ENCODE data around the gene KCNH2.
"Not testable (repeated sequence)": the region's sequence is repeated elsewhere in the genome, so short reads cannot be mapped to it uniquely, and the experiment has no call there.

Gene KCNH2

DNA sequence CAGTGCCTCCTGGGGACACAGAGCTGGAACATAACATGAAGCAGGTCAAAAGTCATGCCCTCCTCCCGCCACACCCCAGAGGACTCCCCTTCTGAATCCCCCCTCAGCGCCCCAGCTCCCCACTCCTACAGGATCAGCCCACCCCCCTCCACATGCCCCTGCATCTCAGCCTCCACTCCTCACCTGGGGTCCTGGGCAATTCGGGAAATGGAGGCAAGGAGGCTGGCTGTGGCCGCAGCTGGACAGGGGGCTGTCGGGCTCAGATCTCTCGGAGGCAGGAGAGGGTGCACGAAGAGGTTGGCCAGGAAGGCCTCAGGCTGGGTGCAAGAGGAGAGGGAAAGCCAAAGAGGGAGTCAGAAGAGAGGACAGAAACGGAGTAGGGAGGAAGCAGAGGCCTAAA, 38.4 kb upstream of the KCNH2 start:
- no peak overlapping the region for H3K4me3 Mint-ChIP-seq
- peaks cover 51% of the 10 kb centered on the region for H3K4me1 Mint-ChIP-seq (ENCODE audit: low read depth)
- intact Hi-C loops (cut with micrococcal nuclease): no loop called here
- no peak overlapping the region for H3K27ac Mint-ChIP-seq
- no peaks in the 10 kb centered on the region for H3K36me3 Mint-ChIP-seq (ENCODE audit: low read depth)
- H3K27me3 Mint-ChIP-seq: peaks cover 94% of the 10 kb centered on the region
- no peaks in the 10 kb centered on the region for H3K9me3 Mint-ChIP-seq

GRCh38 chr7:151015967-151016366, 37.8 kb upstream of the KCNH2 start:
- Mint-ChIP-seq H3K36me3 (ENCODE audit: low read depth) (no peaks in the 10 kb centered on the region), H3K27me3 (peaks cover 91% of the 10 kb centered on the region), H3K4me1 (ENCODE audit: low read depth) (peaks cover 54% of the 10 kb centered on the region), H3K9me3 (no peaks in the 10 kb centered on the region), H3K27ac (no peak overlapping the region), H3K4me3 (no peak overlapping the region)
- intact Hi-C loops (cut with micrococcal nuclease): no loop called here

GRCh38 chr7:151014950-151015349, 36.8 kb upstream of the KCNH2 start:
- H3K27me3 Mint-ChIP-seq: peaks cover 91% of the 10 kb centered on the region
- intact Hi-C loops (cut with micrococcal nuclease): no loop called here
- H3K4me1 Mint-ChIP-seq (ENCODE audit: low read depth): peaks cover 64% of the 10 kb centered on the region
- no peak overlapping the region for H3K4me3 Mint-ChIP-seq
- H3K36me3 Mint-ChIP-seq (ENCODE audit: low read depth): no peaks in the 10 kb centered on the region
- H3K9me3 Mint-ChIP-seq: no peaks in the 10 kb centered on the region
- H3K27ac Mint-ChIP-seq: no peak overlapping the region

GRCh38 chr7:151013733-151014497, 35.8 kb upstream of the KCNH2 start:
- H3K27me3 Mint-ChIP-seq: peaks cover 90% of the 10 kb centered on the region
- H3K9me3 Mint-ChIP-seq: no peaks in the 10 kb centered on the region
- peaks cover 57% of the 10 kb centered on the region for H3K4me1 Mint-ChIP-seq (ENCODE audit: low read depth)
- peak overlapping the region; percentile 26 for H3K27ac Mint-ChIP-seq
- H3K36me3 Mint-ChIP-seq (ENCODE audit: low read depth): no peaks in the 10 kb centered on the region
- peak overlapping the region; percentile 69 for H3K4me3 Mint-ChIP-seq
- intact Hi-C loops (cut with micrococcal nuclease): no loop called here

- no peaks in the 10 kb centered on the region for H3K9me3 Mint-ChIP-seq
- H3K4me3 Mint-ChIP-seq: peak overlapping the region; percentile 69
- intact Hi-C loops (cut with micrococcal nuclease): no loop called here
- no peaks in the 10 kb centered on the region for H3K36me3 Mint-ChIP-seq (ENCODE audit: low read depth)
- no peak overlapping the region for H3K27ac Mint-ChIP-seq
- H3K27me3 Mint-ChIP-seq: peaks cover 90% of the 10 kb centered on the region
- H3K4me1 Mint-ChIP-seq (ENCODE audit: low read depth): peaks cover 51% of the 10 kb centered on the region
Measured at GRCh38 chr7:151013356-151013732, 35.2 kb upstream of the KCNH2 start.

- H3K4me3 Mint-ChIP-seq: no peak overlapping the region
- H3K27ac Mint-ChIP-seq: no peak overlapping the region
- no peaks in the 10 kb centered on the region for H3K36me3 Mint-ChIP-seq (ENCODE audit: low read depth)
- peaks cover 50% of the 10 kb centered on the region for H3K4me1 Mint-ChIP-seq (ENCODE audit: low read depth)
- no peaks in the 10 kb centered on the region for H3K9me3 Mint-ChIP-seq
- intact Hi-C loops (cut with micrococcal nuclease): no loop called here
- peaks cover 90% of the 10 kb centered on the region for H3K27me3 Mint-ChIP-seq
Measured at GRCh38 chr7:151012911-151013347, 34.8 kb upstream of the KCNH2 start.

GRCh38 chr7:151012031-151012692, 34.0 kb upstream of the KCNH2 start:
- no peak overlapping the region for H3K4me3 Mint-ChIP-seq
- H3K27ac Mint-ChIP-seq: peak overlapping the region; percentile 37
- H3K4me1 Mint-ChIP-seq (ENCODE audit: low read depth): peaks cover 50% of the 10 kb centered on the region
- intact Hi-C loops (cut with micrococcal nuclease): no loop called here
- H3K9me3 Mint-ChIP-seq: no peaks in the 10 kb centered on the region
- H3K36me3 Mint-ChIP-seq (ENCODE audit: low read depth): no peaks in the 10 kb centered on the region
- peaks cover 90% of the 10 kb centered on the region for H3K27me3 Mint-ChIP-seq

DNA sequence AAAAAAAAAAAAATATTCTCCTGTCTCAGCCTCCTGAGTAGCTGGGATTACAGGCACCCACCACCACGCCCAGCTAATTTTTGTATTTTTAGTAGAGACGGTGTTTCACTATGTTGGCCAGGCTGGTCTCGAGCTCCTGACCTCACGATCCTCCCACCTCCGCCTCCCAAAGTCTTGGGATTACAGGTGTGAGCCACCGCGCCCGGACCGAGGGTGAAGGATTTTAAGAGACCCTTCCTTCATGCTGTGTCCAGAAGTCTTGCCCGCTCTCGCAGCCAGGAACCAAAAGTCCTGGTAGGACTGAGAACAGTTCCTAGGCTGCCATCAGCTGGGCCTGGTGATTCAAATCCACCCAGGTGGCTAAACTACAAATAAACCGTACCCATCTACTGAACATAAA, 33.5 kb upstream of the KCNH2 start:
- intact Hi-C loops (cut with micrococcal nuclease); H3K9me3 Mint-ChIP-seq; H3K4me3 Mint-ChIP-seq; H3K36me3 Mint-ChIP-seq (ENCODE audit: low read depth): not testable (repeated sequence)
- peak overlapping the region; percentile 37 for H3K27ac Mint-ChIP-seq
- peaks cover 50% of the 10 kb centered on the region for H3K4me1 Mint-ChIP-seq (ENCODE audit: low read depth)
- peaks cover 89% of the 10 kb centered on the region for H3K27me3 Mint-ChIP-seq

DNA sequence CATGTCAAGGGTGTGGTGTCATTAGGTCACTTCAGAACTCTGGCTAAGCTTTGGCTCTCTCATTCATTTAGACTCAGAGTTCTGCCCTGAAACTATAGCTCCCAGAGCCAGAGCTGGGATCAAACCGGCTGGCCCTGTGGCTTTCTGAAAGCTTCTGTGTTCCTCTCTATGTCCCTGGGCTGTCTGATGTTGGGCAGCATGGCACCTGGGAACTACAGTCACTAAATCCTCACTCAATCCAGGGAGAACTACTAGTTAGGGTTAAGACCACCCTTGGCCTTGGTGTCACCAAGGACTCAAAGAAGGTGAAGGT, 32.9 kb upstream of the KCNH2 start:
- peaks cover 50% of the 10 kb centered on the region for H3K4me1 Mint-ChIP-seq (ENCODE audit: low read depth)
- H3K9me3 Mint-ChIP-seq: no peaks in the 10 kb centered on the region
- H3K27ac Mint-ChIP-seq: peak overlapping the region; percentile 52
- intact Hi-C loops (cut with micrococcal nuclease): no loop called here
- no peaks in the 10 kb centered on the region for H3K36me3 Mint-ChIP-seq (ENCODE audit: low read depth)
- peaks cover 84% of the 10 kb centered on the region for H3K27me3 Mint-ChIP-seq
- no peak overlapping the region for H3K4me3 Mint-ChIP-seq

DNA sequence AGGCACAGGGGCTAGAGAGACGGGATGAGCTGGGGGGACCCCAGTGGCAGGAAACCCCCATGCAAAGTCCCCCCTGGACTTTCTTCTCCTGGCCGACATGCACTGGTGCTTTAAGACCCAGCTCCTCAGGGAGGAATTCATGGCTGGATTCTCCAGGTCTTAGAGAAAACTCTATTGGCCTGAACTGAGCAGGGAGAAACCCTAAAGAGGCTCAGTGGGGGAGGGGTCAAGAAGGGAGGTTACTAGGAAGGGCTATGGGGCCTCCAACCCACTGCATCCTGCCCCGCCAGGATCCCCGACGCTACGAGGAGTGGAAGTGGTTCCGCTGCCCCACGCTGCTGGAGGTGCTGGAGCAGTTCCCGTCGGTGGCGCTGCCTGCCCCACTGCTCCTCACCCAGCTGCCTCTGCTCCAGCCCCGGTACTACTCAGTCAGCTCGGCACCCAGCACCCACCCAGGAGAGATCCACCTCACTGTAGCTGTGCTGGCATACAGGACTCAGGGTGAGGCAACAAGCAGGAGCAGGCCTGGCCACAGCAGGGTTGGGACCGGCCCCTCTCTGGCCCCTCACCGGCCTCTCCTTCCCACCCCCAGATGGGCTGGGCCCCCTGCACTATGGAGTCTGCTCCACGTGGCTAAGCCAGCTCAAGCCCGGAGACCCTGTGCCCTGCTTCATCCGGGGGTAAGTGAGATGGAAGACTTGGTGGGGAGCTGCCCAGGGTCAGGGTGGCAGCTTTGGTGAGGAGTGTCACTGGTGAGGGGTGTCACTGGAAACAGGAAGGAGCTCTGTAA, 32.4 kb upstream of the KCNH2 start:
- Mint-ChIP-seq H3K4me1 (ENCODE audit: low read depth) (peaks cover 48% of the 10 kb centered on the region), H3K36me3 (ENCODE audit: low read depth) (no peaks in the 10 kb centered on the region), H3K27me3 (peaks cover 81% of the 10 kb centered on the region), H3K9me3 (no peaks in the 10 kb centered on the region), H3K27ac (peak overlapping the region; percentile 52), H3K4me3 (no peak overlapping the region)
- intact Hi-C loops (cut with micrococcal nuclease): no loop called here

- Mint-ChIP-seq H3K9me3 (no peaks in the 10 kb centered on the region), H3K4me1 (ENCODE audit: low read depth) (peaks cover 42% of the 10 kb centered on the region), H3K27ac (no peak overlapping the region), H3K27me3 (peaks cover 82% of the 10 kb centered on the region), H3K4me3 (no peak overlapping the region), H3K36me3 (ENCODE audit: low read depth) (no peaks in the 10 kb centered on the region)
- intact Hi-C loops (cut with micrococcal nuclease): no loop called here
Measured at GRCh38 chr7:151010037-151010306, 31.9 kb upstream of the KCNH2 start.

GRCh38 chr7:151009327-151010036, 31.4 kb upstream of the KCNH2 start:
- intact Hi-C loops (cut with micrococcal nuclease): no loop called here
- Mint-ChIP-seq H3K27ac (no peak overlapping the region), H3K27me3 (peaks cover 82% of the 10 kb centered on the region), H3K4me1 (ENCODE audit: low read depth) (peaks cover 40% of the 10 kb centered on the region), H3K4me3 (no peak overlapping the region), H3K9me3 (no peaks in the 10 kb centered on the region), H3K36me3 (ENCODE audit: low read depth) (no peaks in the 10 kb centered on the region)

GRCh38 chr7:151008511-151009323, 30.6 kb upstream of the KCNH2 start:
- peaks cover 33% of the 10 kb centered on the region for H3K4me1 Mint-ChIP-seq (ENCODE audit: low read depth)
- no peak overlapping the region for H3K27ac Mint-ChIP-seq
- peaks cover 75% of the 10 kb centered on the region for H3K27me3 Mint-ChIP-seq
- H3K36me3 Mint-ChIP-seq (ENCODE audit: low read depth): no peaks in the 10 kb centered on the region
- peak overlapping the region; percentile 57 for H3K4me3 Mint-ChIP-seq
- H3K9me3 Mint-ChIP-seq: no peaks in the 10 kb centered on the region
- intact Hi-C loops (cut with micrococcal nuclease): no loop called here
